ENCODE data around the gene GALNT16. TPM values are rescaled to one million over a fixed set of nuclear protein-coding genes. Genes with fewer than 3 reads are reported as not detected.

GALNT16 gene
- total RNA-seq, 1 donor from 2014 or later: 124 TPM

DNA sequence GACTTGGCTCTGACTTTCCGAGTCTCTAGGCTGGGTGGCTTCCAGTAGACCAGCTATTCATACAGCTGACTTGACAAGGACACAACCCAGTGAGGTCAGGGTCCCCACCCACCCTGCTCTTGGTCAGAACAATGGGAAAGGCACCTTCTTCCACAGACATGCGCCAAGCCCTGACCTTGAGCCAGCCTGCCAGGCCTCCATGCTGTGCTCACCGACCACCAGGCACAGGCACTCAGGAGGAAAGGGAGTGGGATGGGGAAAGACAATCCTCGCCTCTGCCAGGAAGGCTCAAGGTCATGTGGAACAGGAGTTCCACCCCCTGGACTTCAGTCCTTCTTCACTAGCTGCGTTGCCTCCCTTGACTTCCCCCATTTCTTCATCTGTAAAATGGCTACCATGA is 31.4 kb downstream of the GALNT16 start:
- TF ChIP-seq, protein P1, sequence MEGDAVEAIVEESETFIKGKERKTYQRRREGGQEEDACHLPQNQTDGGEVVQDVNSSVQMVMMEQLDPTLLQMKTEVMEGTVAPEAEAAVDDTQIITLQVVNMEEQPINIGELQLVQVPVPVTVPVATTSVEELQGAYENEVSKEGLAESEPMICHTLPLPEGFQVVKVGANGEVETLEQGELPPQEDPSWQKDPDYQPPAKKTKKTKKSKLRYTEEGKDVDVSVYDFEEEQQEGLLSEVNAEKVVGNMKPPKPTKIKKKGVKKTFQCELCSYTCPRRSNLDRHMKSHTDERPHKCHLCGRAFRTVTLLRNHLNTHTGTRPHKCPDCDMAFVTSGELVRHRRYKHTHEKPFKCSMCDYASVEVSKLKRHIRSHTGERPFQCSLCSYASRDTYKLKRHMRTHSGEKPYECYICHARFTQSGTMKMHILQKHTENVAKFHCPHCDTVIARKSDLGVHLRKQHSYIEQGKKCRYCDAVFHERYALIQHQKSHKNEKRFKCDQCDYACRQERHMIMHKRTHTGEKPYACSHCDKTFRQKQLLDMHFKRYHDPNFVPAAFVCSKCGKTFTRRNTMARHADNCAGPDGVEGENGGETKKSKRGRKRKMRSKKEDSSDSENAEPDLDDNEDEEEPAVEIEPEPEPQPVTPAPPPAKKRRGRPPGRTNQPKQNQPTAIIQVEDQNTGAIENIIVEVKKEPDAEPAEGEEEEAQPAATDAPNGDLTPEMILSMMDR (IDR thresholded peaks at IDR 0.05; ENCODE audit: partially characterized antibody, unreplicated experiment): no peak
- Mint-ChIP-seq H3K27me3 (ENCODE audit: unreplicated experiment) (peaks cover 9% of the 10 kb centered on the region), H3K27ac (ENCODE audit: unreplicated experiment) (no peak overlapping the region), H3K36me3 (ENCODE audit: unreplicated experiment) (no peaks in the 10 kb centered on the region), H3K9me3 (ENCODE audit: unreplicated experiment) (peaks cover 6% of the 10 kb centered on the region), H3K4me1 (ENCODE audit: low read depth, unreplicated experiment) (peaks cover 40% of the 10 kb centered on the region), H3K4me3 (ENCODE audit: unreplicated experiment) (no peak overlapping the region)
- DNase-seq: no peak

- peaks cover 35% of the 10 kb centered on the region for H3K4me1 Mint-ChIP-seq (ENCODE audit: low read depth, unreplicated experiment)
- no peaks in the 10 kb centered on the region for H3K36me3 Mint-ChIP-seq (ENCODE audit: unreplicated experiment)
- no peak overlapping the region for H3K4me3 Mint-ChIP-seq (ENCODE audit: unreplicated experiment)
- peaks cover 9% of the 10 kb centered on the region for H3K27me3 Mint-ChIP-seq (ENCODE audit: unreplicated experiment)
- TF ChIP-seq, protein P1 (IDR thresholded peaks at IDR 0.05; ENCODE audit: partially characterized antibody, unreplicated experiment): no peak
- no peak for DNase-seq
- H3K27ac Mint-ChIP-seq (ENCODE audit: unreplicated experiment): no peak overlapping the region
- H3K9me3 Mint-ChIP-seq (ENCODE audit: unreplicated experiment): peaks cover 6% of the 10 kb centered on the region
Observed at GRCh38 chr14:69291891-69292561, 32.1 kb downstream of the GALNT16 start.

DNA sequence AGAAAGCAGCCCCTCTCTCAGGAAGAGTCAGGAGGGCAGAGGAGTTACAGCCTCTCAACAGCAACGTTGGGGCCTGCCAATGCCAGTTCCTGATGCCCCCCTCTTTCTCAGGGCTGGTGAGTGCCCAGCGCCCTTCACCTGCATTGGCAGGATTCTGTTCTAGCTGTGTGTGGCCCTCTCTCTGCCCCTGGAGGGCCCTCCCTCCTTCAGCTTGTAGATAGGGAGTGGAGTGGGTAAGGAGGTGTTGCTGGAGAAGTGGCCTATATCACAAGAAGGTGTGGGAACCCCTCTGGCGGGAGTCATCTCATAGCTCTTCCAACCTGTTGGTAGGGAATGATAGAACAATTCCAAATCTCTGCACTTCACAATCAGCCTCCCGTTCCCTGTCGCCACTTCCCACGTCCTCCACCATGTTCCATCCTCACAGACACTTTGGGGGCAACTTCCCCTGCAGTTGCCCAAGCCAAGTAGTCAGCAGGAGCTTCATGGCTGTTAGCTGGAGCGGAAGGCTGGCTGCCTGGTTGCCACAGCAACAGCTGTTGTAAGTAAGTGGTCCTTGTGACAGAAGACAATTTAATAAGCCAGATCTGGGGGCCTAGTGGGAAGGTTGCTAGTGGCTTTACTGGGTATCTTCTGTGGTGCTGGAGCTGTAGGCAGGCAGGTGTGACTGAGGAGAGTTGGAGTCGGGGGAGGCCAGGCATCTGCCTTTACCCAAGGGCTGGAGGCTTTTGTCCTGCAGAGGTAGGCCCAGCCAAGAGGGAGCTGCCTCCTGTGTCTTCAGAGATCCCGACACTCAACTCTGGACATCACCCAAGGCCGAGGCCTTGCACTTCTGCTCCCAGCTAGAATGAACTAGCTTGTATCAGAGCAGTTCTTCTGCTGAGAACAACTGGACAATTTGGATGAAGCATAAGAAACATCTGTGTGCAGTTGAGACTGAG is 38.4 kb downstream of the GALNT16 start:
- peaks cover 3% of the 10 kb centered on the region for H3K9me3 Mint-ChIP-seq (ENCODE audit: unreplicated experiment)
- no peaks in the 10 kb centered on the region for H3K36me3 Mint-ChIP-seq (ENCODE audit: unreplicated experiment)
- no peak overlapping the region for H3K4me3 Mint-ChIP-seq (ENCODE audit: unreplicated experiment)
- TF ChIP-seq, protein P1 (IDR thresholded peaks at IDR 0.05; ENCODE audit: partially characterized antibody, unreplicated experiment): no peak
- H3K4me1 Mint-ChIP-seq (ENCODE audit: low read depth, unreplicated experiment): peaks cover 25% of the 10 kb centered on the region
- no peaks in the 10 kb centered on the region for H3K27me3 Mint-ChIP-seq (ENCODE audit: unreplicated experiment)
- DNase-seq: no peak
- H3K27ac Mint-ChIP-seq (ENCODE audit: unreplicated experiment): no peak overlapping the region

DNA sequence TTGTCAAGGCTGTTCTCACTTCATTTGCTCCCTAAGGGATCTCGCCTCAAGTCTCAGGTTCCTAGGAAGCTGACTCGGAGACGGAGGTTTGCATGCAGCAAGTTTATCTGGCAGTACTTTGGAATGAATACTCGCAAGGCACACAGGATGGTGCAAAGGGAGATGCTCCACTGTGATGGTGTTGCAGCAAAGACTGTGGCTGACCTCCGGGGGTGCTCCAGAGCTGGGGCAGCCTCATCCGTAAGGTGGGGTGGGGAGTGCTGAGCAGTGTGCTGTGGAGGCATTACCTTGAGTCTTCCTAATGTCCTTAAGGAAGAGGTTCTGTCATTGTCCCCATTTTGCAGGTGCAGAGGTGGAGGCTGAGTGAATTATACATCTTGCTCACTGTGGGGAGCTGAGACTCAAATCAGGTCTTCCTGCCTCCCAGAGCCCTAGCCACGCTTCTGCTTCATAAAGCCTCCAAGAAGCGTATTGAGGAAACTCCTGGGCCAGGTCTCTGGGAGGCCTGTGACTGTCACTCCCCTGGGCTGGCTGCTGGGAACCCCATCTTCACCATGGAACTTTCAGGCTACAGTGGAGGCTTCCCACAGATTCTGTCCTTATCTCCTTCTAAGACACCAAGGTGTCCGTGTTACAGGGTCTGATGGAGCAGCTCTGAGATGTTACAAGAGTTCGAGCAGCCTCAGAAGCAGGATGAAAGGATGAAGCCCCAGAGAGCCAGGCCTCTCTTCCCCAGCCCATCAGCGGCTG is 39.5 kb downstream of the GALNT16 start:
- no peak for DNase-seq
- TF ChIP-seq, protein P1 (IDR thresholded peaks at IDR 0.05; ENCODE audit: partially characterized antibody, unreplicated experiment): no peak
- H3K4me1 Mint-ChIP-seq (ENCODE audit: low read depth, unreplicated experiment): peaks cover 25% of the 10 kb centered on the region
- no peaks in the 10 kb centered on the region for H3K27me3 Mint-ChIP-seq (ENCODE audit: unreplicated experiment)
- H3K36me3 Mint-ChIP-seq (ENCODE audit: unreplicated experiment): no peaks in the 10 kb centered on the region
- peak overlapping the region; percentile 17 for H3K27ac Mint-ChIP-seq (ENCODE audit: unreplicated experiment)
- no peak overlapping the region for H3K4me3 Mint-ChIP-seq (ENCODE audit: unreplicated experiment)
- H3K9me3 Mint-ChIP-seq (ENCODE audit: unreplicated experiment): peaks cover 3% of the 10 kb centered on the region

Data from glutamatergic neuron (in vitro differentiated cells).